Endothelial cell (in vitro differentiated cells): Measurements from ENCODE around the gene ATP5ME. TPM values are rescaled to one million over a fixed set of nuclear protein-coding genes. Genes with fewer than 3 reads are reported as not detected.
"Not testable (repeated sequence)": the region's sequence is repeated elsewhere in the genome, so short reads cannot be mapped to it uniquely, and the experiment has no call there.

Source experiments
- DNase-seq: peaks from one replicate; pipeline ENCODE4 v3.0.0; 2021; ENCODE audit warnings: low spot score
- H3K27ac Mint-ChIP-seq: one replicate; pipeline ENCODE4 v1.8.0; 2021; ENCODE audit warnings: mixed read lengths, inconsistent platforms; ENCODE audit not compliant: unreplicated experiment
- H3K27me3 Mint-ChIP-seq: one replicate; pipeline ENCODE4 v1.8.0; 2021; ENCODE audit warnings: mild to moderate bottlenecking, moderate library complexity, mixed read lengths, inconsistent platforms; ENCODE audit not compliant: unreplicated experiment
- H3K36me3 Mint-ChIP-seq: one replicate; pipeline ENCODE4 v1.8.0; 2021; ENCODE audit warnings: mild to moderate bottlenecking, low read depth, mixed read lengths, inconsistent platforms; ENCODE audit not compliant: unreplicated experiment
- H3K4me1 Mint-ChIP-seq: one replicate; pipeline ENCODE4 v1.8.0; 2021; ENCODE audit warnings: mild to moderate bottlenecking, mixed read lengths, inconsistent platforms; ENCODE audit not compliant: unreplicated experiment
- H3K4me3 Mint-ChIP-seq: one replicate; pipeline ENCODE4 v1.8.0; 2021; ENCODE audit warnings: mild to moderate bottlenecking, mixed read lengths, inconsistent platforms; ENCODE audit not compliant: unreplicated experiment
- H3K9me3 Mint-ChIP-seq: one replicate; pipeline ENCODE4 v1.8.0; 2021; ENCODE audit warnings: mixed read lengths, inconsistent platforms; ENCODE audit not compliant: unreplicated experiment
- CTCF ChIP-seq: fragments of 200-600 bp; sonication (generic); IDR thresholded peaks from one replicate; pipeline ENCODE4 v1.5.0; 2021; ENCODE audit warnings: antibody characterized with exemption; ENCODE audit not compliant: unreplicated experiment
- total RNA-seq: library from RNA; stranded (reverse); fragmentation: NEBNext Ultra II Directional; extraction: Animal tissue kit (Norgen Biotek cat#: 25700); gene quantifications from one replicate; pipeline ENCODE4 v1.2.1, GENCODE V29; 2021; ENCODE audit not compliant: unreplicated experiment

Gene ATP5ME
- total RNA-seq, 1 donor from 2014 or later, result 289 TPM

- DNase-seq, result no peak
- Mint-ChIP-seq H3K4me1 (peaks cover 7% of the 10 kb centered on the region), H3K9me3 (no peaks in the 10 kb centered on the region), H3K27ac (no peak overlapping the region), H3K36me3 (peaks cover 14% of the 10 kb centered on the region), H3K4me3 (no peak overlapping the region), H3K27me3 (peaks cover 18% of the 10 kb centered on the region)
- no peak for TF ChIP-seq CTCF
Observed at GRCh38 chr4:671769-672168, 2.3 kb downstream of the ATP5ME start.

- H3K9me3 Mint-ChIP-seq, DNase-seq, H3K27ac Mint-ChIP-seq, H3K4me3 Mint-ChIP-seq, H3K4me1 Mint-ChIP-seq: not testable (repeated sequence)
- peaks cover 14% of the 10 kb centered on the region for H3K36me3 Mint-ChIP-seq
- peaks cover 17% of the 10 kb centered on the region for H3K27me3 Mint-ChIP-seq
Observed at GRCh38 chr4:669806-670559, 4.1 kb downstream of the ATP5ME start.

- Mint-ChIP-seq H3K27me3 (peaks cover 15% of the 10 kb centered on the region), H3K36me3 (peaks cover 11% of the 10 kb centered on the region)
- not testable (repeated sequence) for H3K4me1 Mint-ChIP-seq, H3K9me3 Mint-ChIP-seq, H3K4me3 Mint-ChIP-seq, H3K27ac Mint-ChIP-seq, DNase-seq
Observed at GRCh38 chr4:668219-668618, 5.9 kb downstream of the ATP5ME start.

GRCh38 chr4:667545-667925 is 6.5 kb downstream of the ATP5ME start:
- no peaks in the 10 kb centered on the region for H3K4me1 Mint-ChIP-seq
- no peak for DNase-seq
- H3K4me3 Mint-ChIP-seq, result no peak overlapping the region
- no peak for TF ChIP-seq CTCF
- no peak overlapping the region for H3K27ac Mint-ChIP-seq
- H3K9me3 Mint-ChIP-seq, result no peaks in the 10 kb centered on the region
- H3K27me3 Mint-ChIP-seq, result peaks cover 11% of the 10 kb centered on the region
- H3K36me3 Mint-ChIP-seq, result peaks cover 8% of the 10 kb centered on the region

GRCh38 chr4:666822-667544 is 7.1 kb downstream of the ATP5ME start:
- Mint-ChIP-seq H3K4me3 (no peak overlapping the region), H3K9me3 (no peaks in the 10 kb centered on the region), H3K27ac (no peak overlapping the region), H3K4me1 (no peaks in the 10 kb centered on the region), H3K27me3 (peaks cover 11% of the 10 kb centered on the region), H3K36me3 (peaks cover 8% of the 10 kb centered on the region)
- no peak for TF ChIP-seq CTCF
- DNase-seq, result no peak

- no peak for DNase-seq
- no peak overlapping the region for H3K27ac Mint-ChIP-seq
- H3K27me3 Mint-ChIP-seq, result peaks cover 12% of the 10 kb centered on the region
- peaks cover 8% of the 10 kb centered on the region for H3K36me3 Mint-ChIP-seq
- no peak for TF ChIP-seq CTCF
- no peaks in the 10 kb centered on the region for H3K9me3 Mint-ChIP-seq
- no peak overlapping the region for H3K4me3 Mint-ChIP-seq
- H3K4me1 Mint-ChIP-seq, result no peaks in the 10 kb centered on the region
Observed at GRCh38 chr4:666436-666810, 7.7 kb downstream of the ATP5ME start.
